ENCODE results near the gene SETD2. TPM values are rescaled to one million over a fixed set of nuclear protein-coding genes. Genes with fewer than 3 reads are reported as not detected.

Gene SETD2
- polyA plus RNA-seq, 1 of the 3 experiments (the other 2 are of a cell fraction), result 12.1 TPM

DNA sequence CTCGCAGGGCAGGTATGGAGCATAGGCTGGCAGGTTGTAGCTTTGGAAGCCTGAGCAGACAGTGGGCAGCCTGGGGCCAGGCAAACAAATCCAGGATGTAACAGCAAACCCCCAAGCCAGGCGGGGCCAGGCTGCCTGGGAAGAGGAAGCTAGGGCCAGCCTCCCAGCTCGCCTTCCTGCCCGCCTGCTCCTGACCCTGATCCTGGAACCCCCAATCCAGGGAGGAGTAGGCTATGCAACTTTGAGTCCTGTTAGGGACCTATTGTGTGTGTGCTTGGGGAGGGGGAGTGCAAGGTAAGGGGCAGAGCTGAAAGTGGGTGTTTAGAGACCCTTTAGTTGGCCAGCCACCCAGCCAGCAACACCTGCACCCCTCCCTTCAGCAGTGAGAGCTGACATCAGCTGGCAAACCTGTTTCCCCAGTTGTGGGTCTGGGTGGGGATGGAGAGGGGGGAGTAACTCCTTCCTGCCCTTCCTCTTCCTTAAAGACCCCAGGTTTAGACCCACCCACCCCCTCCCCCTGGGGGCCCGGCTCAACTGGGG is 181.9 kb downstream of the SETD2 start:
- POLR2A ChIA-PET, result no interaction called here
- no peak for DNase-seq

More for the DNA sequence above, 181.9 kb downstream of the SETD2 start:
- WGBS (ENCODE audit: low lambda C conversion rate), result 50% methylated on average over 2 of the region's 5 CpGs
- Histone ChIP-seq H3K79me2 (ENCODE audit: insufficient read depth) (peaks cover 4% of the 10 kb centered on the region; the same call in 1 of the 2 replicates), H3K9ac (no peak overlapping the region), H2AFZ (ENCODE audit: low read depth) (no peak overlapping the region), H3K27ac (ENCODE audit: low read depth in 2 of 2, low read length in 1 of 2) (no peak overlapping the region), H3K9me3 (no peaks in the 10 kb centered on the region), H3K9me2 (no peaks in the 10 kb centered on the region), H3K36me3 (replicated peaks in 1 of 2; ENCODE audit: control insufficient read depth in 1 of 2, insufficient read depth in 2 of 2, low read length in 1 of 2) (no peaks in the 10 kb centered on the region), H3K4me3 (ENCODE audit: low read depth in 2 of 2, low read length in 1 of 2) (no peak overlapping the region), H3K27me3 (ENCODE audit: insufficient read depth) (no peaks in the 10 kb centered on the region), H4K20me1 (ENCODE audit: insufficient read depth) (no peaks in the 10 kb centered on the region), H3K4me1 (ENCODE audit: control insufficient read depth in 1 of 2, insufficient read depth in 2 of 2, low read depth in 1 of 2, low read length in 1 of 2) (peaks cover 2 to 19% of the 10 kb centered on the region in 2 experiments; a peak in 1 of 4 replicates), H3F3A (replicated peaks; ENCODE audit: insufficient read depth) (no peaks in the 10 kb centered on the region), H3K4me2 (no peak overlapping the region)
- TF ChIP-seq IRF3 (IDR thresholded peaks at IDR 0.05; ENCODE audit: low read depth, low read length), result no peak
- no peak for TF ChIP-seq RAD21 (IDR thresholded peaks at IDR 0.05; ENCODE audit: low read length)
- TF ChIP-seq GABPA (IDR thresholded peaks at IDR 0.05; ENCODE audit: low read depth), result no peak
- no peak for TF ChIP-seq EZH2phosphoT487 (IDR thresholded peaks at IDR 0.05; ENCODE audit: borderline replicate concordance, low read depth)
- no peak for TF ChIP-seq RFX5 (IDR thresholded peaks at IDR 0.05; ENCODE audit: low read length)
- TF ChIP-seq SIN3A (IDR thresholded peaks at IDR 0.05; ENCODE audit: borderline replicate concordance, low read depth, low read length), result no peak
- TF ChIP-seq FOXJ3 (CRISPR knock-in tag; IDR thresholded peaks at IDR 0.05), result no peak
- no peak for TF ChIP-seq TEAD4 (IDR thresholded peaks at IDR 0.05; ENCODE audit: borderline replicate concordance, insufficient read depth)
- TF ChIP-seq, protein P1, sequence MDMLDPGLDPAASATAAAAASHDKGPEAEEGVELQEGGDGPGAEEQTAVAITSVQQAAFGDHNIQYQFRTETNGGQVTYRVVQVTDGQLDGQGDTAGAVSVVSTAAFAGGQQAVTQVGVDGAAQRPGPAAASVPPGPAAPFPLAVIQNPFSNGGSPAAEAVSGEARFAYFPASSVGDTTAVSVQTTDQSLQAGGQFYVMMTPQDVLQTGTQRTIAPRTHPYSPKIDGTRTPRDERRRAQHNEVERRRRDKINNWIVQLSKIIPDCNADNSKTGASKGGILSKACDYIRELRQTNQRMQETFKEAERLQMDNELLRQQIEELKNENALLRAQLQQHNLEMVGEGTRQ (IDR thresholded peaks at IDR 0.05; ENCODE audit: borderline replicate concordance, low read depth, low read length), result no peak
- no peak for TF ChIP-seq MEF2A (IDR thresholded peaks at IDR 0.05; ENCODE audit: borderline replicate concordance, low read depth)
- no peak for TF ChIP-seq RCOR1 (IDR thresholded peaks at IDR 0.05; ENCODE audit: low read length)
- TF ChIP-seq, protein P2, sequence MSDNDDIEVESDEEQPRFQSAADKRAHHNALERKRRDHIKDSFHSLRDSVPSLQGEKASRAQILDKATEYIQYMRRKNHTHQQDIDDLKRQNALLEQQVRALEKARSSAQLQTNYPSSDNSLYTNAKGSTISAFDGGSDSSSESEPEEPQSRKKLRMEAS (IDR thresholded peaks at IDR 0.05; ENCODE audit: low read depth), result no peak
- TF ChIP-seq FOSL2 (IDR thresholded peaks at IDR 0.05; ENCODE audit: borderline replicate concordance, low read depth), result no peak
- TF ChIP-seq FOXM1 (IDR thresholded peaks at IDR 0.05; ENCODE audit: low read depth), result no peak
- TF ChIP-seq TCF12 (IDR thresholded peaks at IDR 0.05), result no peak
- no peak for TF ChIP-seq RXRA (IDR thresholded peaks at IDR 0.05; ENCODE audit: borderline replicate concordance, low read depth)
- no peak for TF ChIP-seq TAF1 (IDR thresholded peaks at IDR 0.05; ENCODE audit: borderline replicate concordance, low read depth, low read length)
- TF ChIP-seq PBX3 (IDR thresholded peaks at IDR 0.05), result no peak
- TF ChIP-seq CHD2 (IDR thresholded peaks at IDR 0.05; ENCODE audit: low read length, partially characterized antibody), result no peak
- TF ChIP-seq REST (IDR thresholded peaks at IDR 0.05; ENCODE audit: low read depth, low read length), result no peak
- CTCF ChIA-PET, result interaction anchor here (0.5 to 6.8 kb wide), 8 partner anchors 17 to 493 kb away, joined by 3 to 29 read pairs (median 4); no protein-coding TSS in a partner anchor
